DLD1 (cell line): ENCODE results near the gene HPSE.
"Not testable (repeated sequence)": the region's sequence is repeated elsewhere in the genome, so short reads cannot be mapped to it uniquely, and the experiment has no call there.

Experiments used
- in situ Hi-C: cut with HindIII; loops from 2 replicates; pipeline ENCODE4 v1.10.0; 2017; ENCODE audit warnings: low sequenced_read_pairs

Gene HPSE

GRCh38 chr4:83284193-83285054 is 50.2 kb downstream of the HPSE start, which contains the start of gene COQ2:
TSS of gene COQ2 (minus strand) at chr4:83284798. CDS start at chr4:83284764, 34 bp downstream.
- in situ Hi-C loops, result no loop called here

DNA sequence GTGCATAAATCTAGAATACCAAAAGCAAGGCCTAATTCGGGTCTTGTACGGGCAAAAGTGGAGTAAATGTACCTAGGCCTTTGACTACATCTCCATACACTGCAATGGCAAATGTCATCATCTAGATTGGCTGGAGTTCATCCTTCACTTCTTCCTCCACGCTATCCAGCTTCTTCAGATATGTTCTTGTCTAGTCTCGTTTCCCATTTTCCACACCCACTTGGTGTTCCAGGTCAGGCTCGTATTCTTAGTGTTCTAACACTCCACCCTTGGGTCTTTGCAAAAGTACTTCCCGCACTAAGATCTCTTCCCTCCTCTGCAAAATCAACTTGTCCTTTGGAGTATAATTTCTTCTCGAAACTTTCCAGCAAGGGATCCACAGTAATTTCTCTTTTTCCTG is 51.5 kb downstream of the HPSE start:
- in situ Hi-C loops, result no loop called here

DNA sequence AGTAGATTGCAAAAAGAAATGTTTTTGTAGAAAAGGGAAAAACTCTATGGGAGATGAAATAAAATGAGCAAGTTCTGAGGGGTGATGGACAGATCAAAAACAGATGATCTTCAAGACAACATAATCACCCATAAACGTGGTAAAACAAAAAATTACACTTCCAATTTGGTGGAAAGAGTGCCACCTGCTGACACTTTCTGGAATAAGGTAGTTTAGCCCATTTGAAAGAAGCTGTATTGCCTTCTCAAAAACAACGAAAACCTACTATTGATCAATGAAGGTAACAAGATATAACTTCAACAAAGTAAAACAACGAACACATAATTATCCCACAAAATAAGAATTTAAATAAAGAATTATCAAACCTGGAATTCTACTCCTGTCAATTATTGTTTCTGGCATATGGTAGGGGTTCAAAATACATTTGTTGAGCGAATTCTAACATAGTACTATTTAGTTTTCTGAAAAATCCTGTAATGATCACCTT is 52.6 kb downstream of the HPSE start:
- in situ Hi-C loops, result no loop called here

GRCh38 chr4:83281307-83281706 is 53.3 kb downstream of the HPSE start:
- in situ Hi-C loops, result no loop called here

DNA sequence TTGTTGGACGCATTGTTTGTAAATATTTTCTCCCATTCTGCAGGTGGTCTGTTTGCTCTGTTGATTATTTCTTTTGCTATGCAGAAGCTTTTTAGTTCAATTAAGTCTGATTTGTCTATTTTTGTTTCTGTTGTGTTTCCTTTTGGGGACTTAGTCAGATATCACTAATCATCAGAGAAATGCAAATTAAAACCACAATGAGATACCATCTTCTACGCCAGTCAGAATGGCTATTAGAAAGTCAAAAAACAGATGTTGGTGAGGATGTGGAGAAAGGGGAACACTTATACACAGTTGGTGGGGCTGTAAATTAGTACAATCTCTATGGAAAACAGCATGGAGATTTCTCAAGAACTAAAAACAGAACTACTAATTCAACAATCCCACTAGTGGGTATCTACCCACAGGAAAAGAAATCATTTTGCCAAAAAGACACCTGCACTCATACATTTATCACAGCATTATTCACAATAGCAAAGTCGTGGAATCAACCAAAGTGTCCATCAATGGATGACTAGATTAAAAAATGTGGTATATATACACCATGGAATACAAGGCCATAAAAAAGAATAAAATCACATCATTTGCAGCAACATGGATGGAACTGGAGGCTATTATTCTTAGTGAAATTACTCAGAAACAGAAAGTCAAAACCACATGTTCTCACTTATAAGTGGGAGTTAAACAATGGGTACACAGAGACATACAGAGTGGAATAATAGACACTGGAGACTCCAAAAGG is 58.2 kb downstream of the HPSE start:
- in situ Hi-C loops, result no loop called here

- in situ Hi-C loops, result not testable (repeated sequence)
Observed at GRCh38 chr4:83273926-83274325, 60.7 kb downstream of the HPSE start.

DNA sequence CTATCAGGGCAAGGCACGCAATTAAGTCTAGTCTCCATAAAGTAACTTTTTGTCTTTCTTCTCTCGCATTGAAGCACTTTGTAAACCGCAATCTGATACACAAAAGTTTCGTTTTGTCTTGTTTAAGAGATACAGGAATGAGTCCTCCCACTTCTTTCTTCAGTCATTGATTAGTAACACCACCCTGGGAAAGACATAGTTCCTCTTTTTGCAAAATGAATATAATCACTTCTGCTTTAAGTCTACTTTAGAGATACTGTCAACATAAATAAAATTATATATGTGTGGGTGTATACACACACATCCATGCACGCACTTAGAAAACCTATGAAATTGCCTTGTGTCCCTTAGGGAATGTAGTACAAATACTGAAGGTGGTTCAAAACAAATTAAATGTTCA is 61.7 kb downstream of the HPSE start:
- in situ Hi-C loops, result no loop called here

- in situ Hi-C loops, result no loop called here
Observed at GRCh38 chr4:83269256-83269655, 65.4 kb downstream of the HPSE start.

DNA sequence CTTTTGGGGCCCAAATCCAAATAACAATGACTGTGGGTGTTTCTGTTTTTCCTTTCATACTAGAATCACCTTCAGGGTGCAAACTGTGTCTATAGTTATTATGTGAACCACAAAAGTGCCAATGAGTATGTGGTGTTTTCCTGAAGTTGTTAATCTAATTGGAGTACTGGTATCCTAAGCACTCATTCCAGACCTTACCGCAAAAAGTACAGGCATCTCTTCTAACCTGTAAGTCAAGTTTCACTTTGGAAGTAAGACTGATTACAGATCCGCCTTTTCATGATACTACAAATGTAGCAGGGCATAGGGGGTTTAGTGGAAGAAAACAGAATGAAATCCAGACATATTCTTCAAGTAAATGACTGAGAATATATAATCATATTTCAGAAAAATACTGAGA is 66.2 kb downstream of the HPSE start:
- in situ Hi-C loops, result no loop called here

DNA sequence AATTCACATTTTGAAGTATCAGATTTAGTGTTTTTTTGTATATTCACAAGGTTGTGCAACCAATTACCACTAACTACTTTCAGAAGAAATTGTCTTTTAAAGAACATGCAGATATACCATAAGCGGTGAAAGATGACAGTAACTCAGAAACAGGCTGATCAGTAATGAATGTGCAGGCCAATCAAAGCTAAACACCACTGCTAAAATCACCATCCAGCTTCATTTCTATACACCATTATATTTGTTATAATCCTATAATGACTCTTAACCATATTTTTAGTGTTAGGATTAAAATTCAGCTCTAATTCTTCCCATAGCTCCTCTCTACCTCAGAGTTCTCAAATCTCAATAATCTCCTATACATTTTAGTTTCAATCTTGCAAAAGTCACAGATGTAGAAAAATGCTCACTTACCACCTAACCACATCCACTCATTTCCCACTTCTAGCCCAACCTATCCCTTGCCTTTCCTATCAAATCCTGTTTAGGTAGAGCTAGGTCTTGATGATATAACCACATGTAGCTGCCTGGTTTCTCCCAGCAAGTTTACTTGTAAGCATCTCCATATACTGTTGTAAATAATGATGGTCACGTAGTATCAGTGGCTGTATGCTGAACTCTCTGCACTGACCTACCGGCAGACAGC is 66.7 kb downstream of the HPSE start:
- in situ Hi-C loops, result no loop called here

DNA sequence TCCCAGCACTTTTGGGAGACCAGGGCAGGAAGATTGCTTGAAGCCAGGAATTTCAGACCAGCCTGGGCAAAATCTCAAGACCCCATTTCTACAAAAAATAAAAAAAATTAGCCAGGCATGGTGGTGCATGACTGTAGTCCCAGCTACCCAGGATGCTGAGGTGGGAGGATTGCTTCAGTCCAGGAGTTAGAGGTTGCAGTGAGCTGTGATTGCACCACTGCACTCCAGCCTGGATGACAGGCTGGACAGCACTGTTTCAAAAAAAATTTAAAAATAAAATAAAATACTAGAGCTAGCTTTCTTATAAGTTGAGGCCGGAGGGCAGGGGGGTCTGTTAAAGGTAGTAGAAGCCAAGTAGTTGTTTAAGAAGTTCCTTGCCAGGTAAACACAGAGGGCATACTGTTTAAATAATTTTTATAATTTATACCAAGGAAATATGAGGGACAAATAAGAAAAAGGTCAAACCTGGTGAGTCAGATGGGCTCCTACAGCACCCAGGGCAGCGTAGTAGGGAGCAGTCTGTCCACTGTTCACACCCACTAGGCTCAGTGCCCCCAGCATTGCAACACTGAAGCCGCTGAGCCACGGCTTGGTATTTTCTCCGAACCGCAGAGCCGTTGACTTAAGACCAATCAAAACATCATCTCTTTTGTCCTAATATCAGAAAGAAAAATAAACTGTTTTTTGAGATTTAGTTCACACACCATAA is 67.4 kb downstream of the HPSE start:
- in situ Hi-C loops, result no loop called here

- in situ Hi-C loops, result no loop called here
Observed at GRCh38 chr4:83266689-83267088, 68.0 kb downstream of the HPSE start.

DNA sequence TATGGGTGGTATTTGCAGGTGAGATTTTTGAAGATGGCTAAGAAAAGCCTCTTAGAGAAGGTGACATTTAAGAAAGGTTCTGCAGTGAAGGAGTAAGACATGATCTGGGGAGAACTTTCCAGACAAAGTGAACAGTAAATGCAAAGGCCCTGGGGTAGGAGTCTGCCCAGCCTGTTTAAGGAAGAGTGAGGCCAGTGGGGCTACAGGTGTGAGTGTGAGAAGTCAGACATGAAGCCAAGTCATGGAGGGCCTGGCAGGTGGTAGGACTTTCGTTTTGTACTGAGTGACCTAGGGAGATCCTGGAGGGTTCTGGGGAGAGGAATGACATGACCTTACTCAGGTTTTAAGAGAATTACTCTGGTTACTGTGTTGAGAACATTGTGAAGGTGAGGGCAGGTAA is 71.5 kb downstream of the HPSE start:
- in situ Hi-C loops, result no loop called here

- in situ Hi-C loops, result no loop called here
Observed at GRCh38 chr4:83262682-83263081, 72.0 kb downstream of the HPSE start.

DNA sequence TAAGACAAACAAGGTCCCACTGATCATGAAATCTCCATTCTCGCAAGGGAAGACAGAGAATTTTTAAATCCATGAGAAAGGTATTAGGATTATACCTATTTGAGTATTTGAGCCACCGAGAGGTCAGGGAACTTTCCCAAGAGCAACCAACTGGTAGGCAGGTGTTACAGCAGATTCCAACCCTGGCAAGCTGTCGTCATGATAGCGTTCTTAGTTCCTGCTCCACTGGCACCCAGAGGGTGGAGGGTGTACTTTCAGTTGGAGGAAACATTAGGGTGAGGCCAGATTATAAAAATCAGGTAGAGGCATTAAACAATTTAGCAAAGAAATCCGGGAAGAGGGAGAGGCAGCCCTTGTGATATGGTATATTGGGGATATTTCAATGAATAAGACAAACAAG is 73.3 kb downstream of the HPSE start:
- in situ Hi-C loops, result no loop called here

DNA sequence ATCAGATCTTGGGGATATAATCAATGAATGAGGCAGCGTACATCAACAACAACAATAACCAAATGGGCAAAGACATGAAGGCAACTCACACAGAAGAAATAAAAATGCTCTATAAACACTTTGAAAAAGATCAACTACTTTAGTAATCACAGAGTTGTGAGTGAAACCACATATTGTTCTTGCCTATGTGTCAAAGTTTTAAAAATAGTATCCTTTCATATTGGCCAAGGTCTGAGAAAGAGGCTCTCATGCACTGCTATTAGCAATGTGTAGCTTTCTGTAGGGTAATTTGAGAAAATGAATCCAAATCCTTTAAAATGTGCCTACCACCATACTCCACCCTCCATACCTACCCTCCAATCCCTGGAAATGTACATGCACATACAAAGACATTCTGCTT is 75.1 kb downstream of the HPSE start:
- in situ Hi-C loops, result no loop called here

DNA sequence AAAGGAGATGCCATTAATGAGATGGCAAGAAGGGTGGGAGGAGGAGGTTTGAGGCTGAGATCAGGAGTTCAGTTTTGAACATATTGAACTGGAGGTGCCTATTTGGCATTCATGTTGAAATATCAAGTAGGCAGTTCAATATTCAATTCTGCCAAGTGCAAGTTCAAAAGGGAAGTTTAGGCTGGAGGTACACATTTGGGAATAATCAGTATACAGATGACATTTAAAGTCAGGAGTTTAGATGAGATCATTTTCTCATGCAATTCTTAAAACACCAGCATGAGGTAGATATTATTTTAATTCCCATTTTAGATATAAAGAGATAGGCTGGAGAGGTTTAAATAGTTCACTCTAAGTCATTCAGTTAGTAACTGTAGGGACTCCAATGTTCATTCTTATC is 76.2 kb downstream of the HPSE start:
- in situ Hi-C loops, result no loop called here

DNA sequence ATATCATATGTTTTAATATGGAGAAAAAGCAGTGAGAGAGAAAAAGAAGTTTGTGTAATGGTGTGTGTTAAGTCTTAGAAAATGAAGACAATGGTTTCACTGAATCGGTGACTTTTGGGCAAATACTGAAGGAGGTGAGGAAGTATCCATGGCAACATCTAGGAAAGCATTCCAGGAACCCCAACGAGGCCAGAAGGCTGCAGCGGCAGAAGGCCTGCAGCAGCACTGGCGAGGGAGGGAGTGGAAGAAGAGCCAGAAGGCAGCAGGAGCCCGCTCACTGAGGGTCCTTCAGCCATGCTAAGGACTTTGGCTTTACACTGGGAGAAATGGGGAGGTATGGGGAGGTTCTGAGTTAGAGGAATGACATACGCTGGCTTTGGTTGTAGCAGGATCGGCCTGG is 76.8 kb downstream of the HPSE start:
- in situ Hi-C loops, result no loop called here

- in situ Hi-C loops, result no loop called here
Observed at GRCh38 chr4:83255584-83255983, 79.1 kb downstream of the HPSE start.

- in situ Hi-C loops, result no loop called here
Observed at GRCh38 chr4:83252782-83253405, 81.8 kb downstream of the HPSE start.

DNA sequence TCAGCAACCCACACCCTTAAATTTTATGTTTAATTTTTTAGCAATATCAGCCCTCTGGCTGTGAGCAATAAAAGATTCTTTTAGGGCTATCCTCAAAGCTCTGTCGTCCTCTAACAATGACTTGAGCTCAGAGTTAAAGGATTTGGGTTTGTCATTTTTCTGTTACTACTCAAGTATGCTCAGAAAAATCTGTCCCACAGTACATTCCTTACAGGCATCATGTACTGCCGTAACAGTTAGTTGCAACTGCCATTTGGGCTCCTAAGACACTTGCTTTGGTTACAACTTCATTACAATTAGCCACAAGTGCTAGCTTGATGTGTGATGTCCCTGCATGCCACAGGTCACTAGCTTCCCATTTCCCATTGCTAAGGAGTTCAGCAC is 83.2 kb downstream of the HPSE start:
- in situ Hi-C loops, result no loop called here
